Pancreas (tissue), 10 donors: Measurements from ENCODE around the gene CLEC5A. TPM values are rescaled to one million over a fixed set of nuclear protein-coding genes. Genes with fewer than 3 reads are reported as not detected.
"Not testable (repeated sequence)": the region's sequence is repeated elsewhere in the genome, so short reads cannot be mapped to it uniquely, and the experiment has no call there.

Experiments
- ATAC-seq, 4 donors: fragments of 200-7000 bp; cut with Tn5 transposase; one replicate each; pipeline versions ENCODE4 v1.8.0 to v1.9.1; 2020; ENCODE audit warnings: mild to moderate bottlenecking in 4 of 4, moderate library complexity in 4 of 4
- DNase-seq, 6 donors: peaks; one replicate each; pipeline ENCODE4 v3.0.0-alpha.2; 2020
- FAIRE-seq: peaks from 2 replicates; lab custom pipeline; 2012; peaks lifted over from hg19 to GRCh38; lab: Jason Lieb, UNC
- H3K27ac ChIP-seq, 4 donors: fragments of 200-600 bp; sonication (generic); 1 replicate in 3 of 4; 2 replicates in 1 of 4; pipeline versions ENCODE4 v1.5.0 to v1.8.0; 2020
- H3K27me3 ChIP-seq, 4 donors: fragments of 200-600 bp; one replicate each; pipeline ENCODE4 v1.8.0; 2021
- H3K36me3 ChIP-seq, 3 donors: fragments of 200-600 bp; sonication (generic) in 1 of 3; one replicate each; pipeline versions ENCODE4 v1.5.0 to v1.8.0; 2020 to 2021
- H3K4me1 ChIP-seq, 3 donors: fragments of 200-600 bp; one replicate each; pipeline ENCODE4 v1.8.0; 2021
- H3K4me3 ChIP-seq, 4 donors: fragments of 200-600 bp; sonication (generic) in 2 of 4; one replicate each; pipeline versions ENCODE4 v1.5.0 to v1.8.0; 2020 to 2021
- H3K9me3 ChIP-seq, 4 donors: fragments of 200-600 bp; one replicate each; pipeline ENCODE4 v1.8.0; 2021
- WGBS, 2 donors: extraction: QIAGEN DNeasy Blood & Tissue Kit; methylation state at CpG; one replicate each; pipeline ENCODE4 v1.1.7; 2013; 5-methylcytosine and 5-hydroxymethylcytosine counted together
- intact Hi-C, 3 donors: fragments of 100-400 bp; cut with DNase I; formaldehyde crosslinking; loops; one replicate each; pipeline versions ENCODE4 v1.11.1 to v1.14.2; 2022
- polyA plus RNA-seq, 2 donors: library from polyadenylated mRNA; stranded (reverse); fragments of 200-250 nt; gene quantifications; one replicate each; pipeline ENCODE4 v1.2.3, GENCODE V29; 2013
- total RNA-seq, 6 donors: library from RNA; stranded (reverse); fragmentation: NEBNext Ultra II Directional in 4 of 6; extraction: Animal tissue kit (Norgen Biotek cat#: 25700) in 4 of 6; gene quantifications; one replicate each; pipeline versions ENCODE4 v1.2.1 to v1.2.4, GENCODE V29; 2021 to 2023
- TF ChIP-seq, protein P1 (sequence below), 4 donors: fragments of 200-600 bp; sonication (generic) in 3 of 4; IDR thresholded peaks; one replicate each; pipeline versions ENCODE4 v1.5.0 to v1.8.0; 2021; ENCODE audit warnings: antibody characterized with exemption in 4 of 4
- donor health status: healthy with polysubstance abuse.
- donor health status: DM: no; HTN: no; CAD: no; lungs with moderate emphysema.
- donor health status: DM: no; HTN: no; CAD: no.
- donor health status: control.
- donor health status: control.
- donor health status: Bipolar disorder and iron deficiency.
- donor health status: DM: yes; HTN: yes; CAD: no.
- donor health status: DM: no; HTN: no; CAD: no.
- donor health status: DM: no; HTN: no; CAD: no.
- donor health status: DM: yes; HTN: yes; CAD: no.

Gene CLEC5A
- total and polyA plus RNA-seq, 8 donors, result 0.14 to 5.3 (median 0.87) TPM

DNA sequence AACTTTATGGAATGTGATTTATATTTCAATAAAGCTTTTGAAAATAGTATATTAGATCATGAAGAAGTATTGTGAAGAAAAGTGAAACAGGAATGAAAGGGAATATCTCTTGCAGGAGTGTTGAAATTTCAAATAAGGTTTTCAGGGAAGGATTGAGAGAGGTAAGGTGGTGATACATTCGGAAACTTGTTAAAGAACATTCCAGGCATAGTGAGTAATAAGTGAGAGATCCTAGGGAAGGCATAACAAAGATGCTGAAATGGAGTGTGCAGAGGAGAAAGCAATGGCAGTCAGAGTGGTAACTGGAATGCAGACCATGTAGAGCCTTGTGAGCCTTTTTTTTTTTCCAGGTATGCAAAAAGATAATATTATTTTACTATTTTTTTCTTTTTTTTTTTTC is 26.5 kb downstream of the CLEC5A start:
- Histone ChIP-seq H3K36me3 (no peaks in the 10 kb centered on the region), H3K9me3 (no peaks in the 10 kb centered on the region), H3K27me3 (no peaks in the 10 kb centered on the region), H3K4me3 (no peak overlapping the region), H3K27ac (no peak overlapping the region), H3K4me1 (peaks cover 0 to under 1% (median 0%) of the 10 kb centered on the region in 3 donors)
- DNase-seq, result no peak
- TF ChIP-seq, protein P1, sequence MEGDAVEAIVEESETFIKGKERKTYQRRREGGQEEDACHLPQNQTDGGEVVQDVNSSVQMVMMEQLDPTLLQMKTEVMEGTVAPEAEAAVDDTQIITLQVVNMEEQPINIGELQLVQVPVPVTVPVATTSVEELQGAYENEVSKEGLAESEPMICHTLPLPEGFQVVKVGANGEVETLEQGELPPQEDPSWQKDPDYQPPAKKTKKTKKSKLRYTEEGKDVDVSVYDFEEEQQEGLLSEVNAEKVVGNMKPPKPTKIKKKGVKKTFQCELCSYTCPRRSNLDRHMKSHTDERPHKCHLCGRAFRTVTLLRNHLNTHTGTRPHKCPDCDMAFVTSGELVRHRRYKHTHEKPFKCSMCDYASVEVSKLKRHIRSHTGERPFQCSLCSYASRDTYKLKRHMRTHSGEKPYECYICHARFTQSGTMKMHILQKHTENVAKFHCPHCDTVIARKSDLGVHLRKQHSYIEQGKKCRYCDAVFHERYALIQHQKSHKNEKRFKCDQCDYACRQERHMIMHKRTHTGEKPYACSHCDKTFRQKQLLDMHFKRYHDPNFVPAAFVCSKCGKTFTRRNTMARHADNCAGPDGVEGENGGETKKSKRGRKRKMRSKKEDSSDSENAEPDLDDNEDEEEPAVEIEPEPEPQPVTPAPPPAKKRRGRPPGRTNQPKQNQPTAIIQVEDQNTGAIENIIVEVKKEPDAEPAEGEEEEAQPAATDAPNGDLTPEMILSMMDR (IDR thresholded peaks at IDR 0.05), result no peak
- intact Hi-C loops, result no loop called here
- FAIRE-seq, result no peak
- WGBS, 2 donors, result 62 to 69% methylated on average over 1 of the region's 1 CpG
- ATAC-seq, result no peak

DNA sequence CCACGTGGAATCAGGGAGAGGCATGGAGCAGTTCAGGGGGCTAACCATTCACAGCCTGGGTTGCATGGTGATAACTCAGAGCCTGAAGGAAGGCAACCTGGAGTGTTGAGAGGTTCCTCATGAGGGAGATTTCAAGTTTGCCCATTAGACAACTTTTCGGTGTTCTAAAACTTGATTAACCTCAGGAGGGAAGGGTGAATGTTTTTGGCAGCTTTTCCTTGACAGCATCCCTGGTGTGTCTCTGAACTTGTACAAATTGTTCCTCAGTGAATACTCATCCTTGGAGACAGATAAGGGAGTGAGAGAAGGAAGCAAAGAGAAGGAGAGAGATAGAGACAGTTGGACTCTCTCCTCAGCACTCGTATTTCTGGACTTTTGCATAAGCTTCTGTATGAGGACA is 30.7 kb downstream of the CLEC5A start, which contains the start of gene OR9A4:
TSS of gene OR9A4 (plus strand) at position 301 of the 400 bp plus-strand sequence. CDS start 2,477 bp downstream, outside the sequence.
- peaks cover 0 to 4% (median 0%) of the 10 kb centered on the region in 3 donors for H3K4me1 ChIP-seq
- no peak for FAIRE-seq
- H3K9me3 ChIP-seq, result no peaks in the 10 kb centered on the region
- 77 to 84% methylated on average over 3 of the region's 3 CpGs for WGBS, 2 donors
- no peaks in the 10 kb centered on the region for H3K36me3 ChIP-seq
- ATAC-seq, result peak in 2 of 4 donors; percentile 14 to 19
- TF ChIP-seq, protein P1 (IDR thresholded peaks at IDR 0.05), result no peak
- no peak within 1 kb of the TSS for H3K27ac ChIP-seq
- H3K27me3 ChIP-seq, result no peaks in the 10 kb centered on the region
- intact Hi-C loops, result no loop called here
- no peak within 1 kb of the TSS for H3K4me3 ChIP-seq
- no peak for DNase-seq

DNA sequence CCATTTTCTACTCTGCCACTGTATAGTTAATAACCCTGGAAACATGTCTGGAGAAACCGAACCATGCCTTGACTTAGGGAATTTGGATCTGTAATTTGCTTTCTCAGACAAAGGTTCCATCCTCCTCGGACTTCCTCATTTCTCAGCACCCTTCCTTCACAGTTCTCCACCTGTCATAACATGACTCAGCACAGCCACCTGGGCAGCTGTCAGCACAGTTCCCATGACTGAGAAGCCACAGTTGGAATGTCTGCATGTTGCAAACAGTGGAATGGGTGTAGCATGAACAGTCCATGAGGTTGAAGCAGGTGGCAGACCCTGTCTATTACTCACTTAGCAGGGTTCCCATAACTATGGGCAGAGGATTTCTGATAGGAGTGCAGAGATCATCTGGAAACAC is 31.2 kb downstream of the CLEC5A start:
- FAIRE-seq (no peak), DNase-seq (peak; percentile 43 to 73 (median 54)), ATAC-seq (peak; percentile 93 to 99 (median 98))
- 12 to 14% methylated on average over 2 of the region's 2 CpGs for WGBS, 2 donors
- H3K27me3 ChIP-seq, result no peaks in the 10 kb centered on the region
- H3K27ac ChIP-seq, result no peak overlapping the region
- no peak overlapping the region for H3K4me3 ChIP-seq
- TF ChIP-seq, protein P1 (IDR thresholded peaks at IDR 0.05), result no peak
- no peaks in the 10 kb centered on the region for H3K9me3 ChIP-seq
- no peaks in the 10 kb centered on the region for H3K36me3 ChIP-seq
- peaks cover 0 to 4% (median 0%) of the 10 kb centered on the region in 3 donors for H3K4me1 ChIP-seq
- intact Hi-C loops, result no loop called here

DNA sequence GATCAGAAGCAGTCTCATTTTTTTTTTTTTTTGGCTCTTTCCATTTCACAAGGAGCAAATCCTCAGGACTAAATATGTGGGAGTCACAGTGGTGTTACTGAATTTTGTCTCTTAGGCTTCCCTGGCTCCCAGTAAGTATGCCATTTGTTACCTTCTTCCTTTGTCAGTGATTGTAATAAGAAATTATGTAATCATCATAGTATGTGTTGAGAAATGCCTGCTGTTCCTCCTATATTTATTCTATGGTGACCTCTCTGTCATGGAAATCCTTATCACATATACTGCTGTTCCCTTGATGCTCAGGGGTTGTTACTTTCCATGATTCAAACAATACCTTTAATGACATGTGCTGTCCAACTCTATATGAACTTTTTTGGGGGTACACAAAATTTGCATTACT is 35.4 kb downstream of the CLEC5A start:
- intact Hi-C loops, result no loop called here
- FAIRE-seq, result no peak

DNA sequence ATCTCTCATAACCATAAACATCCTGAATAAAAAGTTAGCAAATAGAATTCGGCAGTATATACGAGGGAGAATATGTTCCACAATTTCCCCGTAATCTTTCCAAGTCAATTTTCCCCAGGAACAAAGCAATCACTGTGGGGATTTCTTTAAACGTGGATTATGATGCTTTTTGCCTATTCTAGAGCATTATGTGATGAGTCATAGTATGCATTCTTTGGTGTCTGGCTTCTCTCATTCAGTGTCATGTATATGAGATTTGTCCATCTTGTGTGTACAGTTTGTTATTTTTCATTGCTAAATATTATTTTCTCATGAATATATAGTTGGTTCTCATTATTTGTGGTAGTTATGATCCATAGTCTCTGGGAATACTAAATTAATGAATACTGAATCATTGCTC is 40.5 kb downstream of the CLEC5A start:
- no peaks in the 10 kb centered on the region for H3K4me1 ChIP-seq
- TF ChIP-seq, protein P1 (IDR thresholded peaks at IDR 0.05), result no peak
- H3K4me3 ChIP-seq, result no peak overlapping the region
- H3K27ac ChIP-seq, result no peak overlapping the region
- WGBS, 2 donors, result 83 to 84% methylated on average over 4 of the region's 4 CpGs
- ATAC-seq (no peak), FAIRE-seq (no peak), DNase-seq (no peak)
- H3K27me3 ChIP-seq, result no peaks in the 10 kb centered on the region
- H3K9me3 ChIP-seq, result no peaks in the 10 kb centered on the region
- intact Hi-C loops, result no loop called here
- no peaks in the 10 kb centered on the region for H3K36me3 ChIP-seq

More for the DNA sequence above, 35.4 kb downstream of the CLEC5A start:
- no peaks in the 10 kb centered on the region for H3K27me3 ChIP-seq
- H3K9me3 ChIP-seq, result no peaks in the 10 kb centered on the region
- H3K27ac ChIP-seq, result no peak overlapping the region
- ATAC-seq, result no peak
- DNase-seq, result no peak
- no peaks in the 10 kb centered on the region for H3K36me3 ChIP-seq
- H3K4me3 ChIP-seq, result no peak overlapping the region
- TF ChIP-seq, protein P1 (IDR thresholded peaks at IDR 0.05), result no peak
- peaks cover 0 to 4% (median 0%) of the 10 kb centered on the region in 3 donors for H3K4me1 ChIP-seq

DNA sequence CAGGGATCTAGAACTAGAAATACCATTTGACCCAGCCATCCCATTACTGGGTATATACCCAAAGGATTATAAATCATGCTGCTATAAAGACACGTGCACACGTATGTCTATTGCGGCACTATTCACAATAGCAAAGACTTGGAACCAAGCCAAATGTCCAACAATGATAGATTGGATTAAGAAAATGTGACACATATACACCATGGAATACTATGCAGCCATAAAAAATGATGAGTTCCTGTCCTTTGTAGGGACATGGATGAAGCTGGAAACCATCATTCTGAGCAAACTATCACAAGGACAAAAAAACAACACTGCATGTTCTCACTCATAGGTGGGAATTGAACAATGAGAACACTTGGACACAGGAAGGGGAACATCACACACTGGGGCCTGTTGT is 47.4 kb downstream of the CLEC5A start:
- 94% methylated on average over 3 of the region's 3 CpGs; no CpG with 5 or more reads in 1 of the 2 donors for WGBS, 2 donors
- H3K27ac ChIP-seq, result not testable (repeated sequence)

More for the DNA sequence above, 47.4 kb downstream of the CLEC5A start:
- H3K9me3 ChIP-seq, H3K4me3 ChIP-seq, DNase-seq, H3K36me3 ChIP-seq, H3K27me3 ChIP-seq, FAIRE-seq, ATAC-seq, intact Hi-C loops, H3K4me1 ChIP-seq: not testable (repeated sequence)
